ENCODE data around the gene AK5.

DNA sequence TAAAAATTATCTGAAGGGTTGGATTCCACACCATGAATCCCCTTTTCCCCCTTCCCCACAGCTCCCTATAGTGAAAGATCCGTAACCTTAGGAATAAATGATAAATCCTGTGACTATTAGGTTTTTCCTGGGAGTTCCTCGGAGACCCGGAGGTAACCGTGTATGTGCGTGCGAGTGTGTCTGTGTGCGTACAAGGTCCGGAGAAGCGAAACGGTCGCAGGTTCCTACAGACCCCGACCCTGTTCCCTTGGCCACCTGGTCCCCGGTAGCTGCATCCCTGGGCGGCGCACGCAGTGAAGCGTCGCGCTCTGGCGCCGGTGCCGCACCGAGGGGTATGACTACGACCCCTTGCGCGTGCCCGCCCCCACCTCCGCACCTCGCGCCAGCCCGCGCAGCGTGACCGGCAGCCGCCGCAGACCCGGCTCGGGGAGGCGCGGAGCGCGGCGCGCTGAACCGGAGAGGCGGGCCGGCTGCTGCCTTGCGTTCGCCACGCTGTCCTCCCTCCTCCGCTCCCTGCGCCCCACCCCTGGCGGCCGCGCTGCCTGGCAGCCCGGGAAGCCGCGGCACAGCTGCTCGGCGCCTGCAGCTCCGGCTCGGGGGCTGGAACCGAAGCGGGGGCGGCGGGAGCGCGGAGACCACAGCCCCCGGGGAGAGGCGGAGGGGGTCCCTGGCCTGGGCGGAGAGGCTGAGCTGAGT, at the start of gene AK5:
- no peak for TF ChIP-seq POLR2A (IDR thresholded peaks at IDR 0.05)
- TF ChIP-seq, protein P1, sequence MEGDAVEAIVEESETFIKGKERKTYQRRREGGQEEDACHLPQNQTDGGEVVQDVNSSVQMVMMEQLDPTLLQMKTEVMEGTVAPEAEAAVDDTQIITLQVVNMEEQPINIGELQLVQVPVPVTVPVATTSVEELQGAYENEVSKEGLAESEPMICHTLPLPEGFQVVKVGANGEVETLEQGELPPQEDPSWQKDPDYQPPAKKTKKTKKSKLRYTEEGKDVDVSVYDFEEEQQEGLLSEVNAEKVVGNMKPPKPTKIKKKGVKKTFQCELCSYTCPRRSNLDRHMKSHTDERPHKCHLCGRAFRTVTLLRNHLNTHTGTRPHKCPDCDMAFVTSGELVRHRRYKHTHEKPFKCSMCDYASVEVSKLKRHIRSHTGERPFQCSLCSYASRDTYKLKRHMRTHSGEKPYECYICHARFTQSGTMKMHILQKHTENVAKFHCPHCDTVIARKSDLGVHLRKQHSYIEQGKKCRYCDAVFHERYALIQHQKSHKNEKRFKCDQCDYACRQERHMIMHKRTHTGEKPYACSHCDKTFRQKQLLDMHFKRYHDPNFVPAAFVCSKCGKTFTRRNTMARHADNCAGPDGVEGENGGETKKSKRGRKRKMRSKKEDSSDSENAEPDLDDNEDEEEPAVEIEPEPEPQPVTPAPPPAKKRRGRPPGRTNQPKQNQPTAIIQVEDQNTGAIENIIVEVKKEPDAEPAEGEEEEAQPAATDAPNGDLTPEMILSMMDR (IDR thresholded peaks at IDR 0.05) = no peak
